Urothelium cell line (cell line): ENCODE data around the gene TEX29.

Experiments
- DNase-seq: peaks from one replicate; pipeline ENCODE4 v3.0.0; 2011; ENCODE audit warnings: low spot score, mixed read lengths
- FAIRE-seq: peaks from 2 replicates; lab custom pipeline; 2011; peaks lifted over from hg19 to GRCh38; lab: Jason Lieb, UNC

Gene TEX29

DNA sequence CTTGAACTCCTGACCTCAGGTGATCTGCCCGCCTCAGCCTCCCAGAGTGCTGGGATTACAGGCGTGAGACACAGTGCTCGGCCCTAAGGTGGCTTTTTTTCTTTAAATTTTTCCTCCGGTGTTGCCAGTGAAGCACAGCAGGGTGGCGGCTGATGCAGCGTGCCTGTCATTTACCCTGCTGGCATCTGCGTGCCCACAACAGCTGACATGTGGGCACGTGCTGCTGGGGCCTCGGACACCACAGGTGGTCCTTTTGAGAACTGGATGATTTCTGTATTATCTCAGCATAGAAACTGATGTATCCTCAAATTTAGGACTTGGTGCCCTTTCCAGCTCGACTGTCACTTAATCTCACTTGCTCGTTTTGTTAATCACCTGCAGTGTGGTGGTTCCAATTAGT lies 31.2 kb upstream of the TEX29 start:
- FAIRE-seq (no peak), DNase-seq (no peak)

DNA sequence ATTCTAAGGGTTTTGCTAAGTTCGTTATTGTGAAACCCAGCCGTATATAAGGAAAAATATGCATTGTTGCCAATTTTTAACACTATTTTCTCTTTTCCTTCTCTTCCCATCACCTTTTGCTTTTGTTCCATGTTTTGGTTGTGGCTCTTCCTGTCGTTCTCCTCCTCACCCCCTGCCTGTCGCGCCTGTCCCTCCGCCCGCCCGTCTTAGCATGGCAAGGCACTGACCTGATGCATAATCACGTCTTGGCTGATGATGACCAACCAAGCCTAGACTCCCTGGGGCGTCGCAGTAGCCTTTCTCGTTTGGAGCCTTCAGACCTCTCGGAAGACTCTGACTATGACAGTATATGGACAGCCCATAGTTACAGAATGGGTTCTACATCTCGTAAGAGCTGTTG lies 28.5 kb upstream of the TEX29 start:
- no peak for FAIRE-seq

DNA sequence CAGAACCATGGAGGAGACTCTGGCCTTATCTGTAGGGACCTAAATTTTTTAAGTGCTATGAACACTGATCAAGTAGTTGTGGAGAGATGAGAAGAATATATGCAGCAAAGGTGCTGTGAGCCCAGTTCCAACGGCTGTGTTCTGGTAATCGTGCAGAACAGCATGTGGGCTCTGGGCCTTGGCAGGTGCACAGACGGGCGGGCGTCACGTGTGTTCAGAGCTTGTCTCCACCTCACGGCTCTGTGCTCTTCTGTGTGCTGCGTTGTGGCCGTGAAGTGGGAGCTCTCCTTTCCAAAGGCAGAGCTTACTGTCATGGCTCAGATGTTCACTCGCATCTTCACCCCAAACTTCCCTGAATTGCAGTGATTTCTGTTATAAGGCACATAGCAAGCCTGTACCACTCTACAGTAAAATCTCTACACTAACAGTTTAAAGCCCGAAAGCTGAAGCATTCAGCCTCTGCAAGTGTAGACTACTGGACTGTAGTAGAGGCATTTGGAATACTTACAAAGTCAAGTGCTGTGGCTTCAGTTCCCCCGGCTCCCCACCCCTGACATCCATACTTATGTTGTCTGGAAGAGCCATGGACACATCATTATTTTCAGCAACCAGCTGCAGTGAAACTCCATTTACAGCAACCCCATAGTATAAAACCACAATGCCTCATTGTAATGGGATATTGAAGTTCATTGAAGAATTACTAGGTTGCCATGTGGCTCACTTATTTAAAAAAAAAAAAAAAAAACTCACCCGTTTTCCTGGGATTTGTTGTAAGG lies 27.5 kb upstream of the TEX29 start:
- FAIRE-seq (no peak), DNase-seq (no peak)

More for the DNA sequence above, 28.5 kb upstream of the TEX29 start:
- DNase-seq = no peak

DNA sequence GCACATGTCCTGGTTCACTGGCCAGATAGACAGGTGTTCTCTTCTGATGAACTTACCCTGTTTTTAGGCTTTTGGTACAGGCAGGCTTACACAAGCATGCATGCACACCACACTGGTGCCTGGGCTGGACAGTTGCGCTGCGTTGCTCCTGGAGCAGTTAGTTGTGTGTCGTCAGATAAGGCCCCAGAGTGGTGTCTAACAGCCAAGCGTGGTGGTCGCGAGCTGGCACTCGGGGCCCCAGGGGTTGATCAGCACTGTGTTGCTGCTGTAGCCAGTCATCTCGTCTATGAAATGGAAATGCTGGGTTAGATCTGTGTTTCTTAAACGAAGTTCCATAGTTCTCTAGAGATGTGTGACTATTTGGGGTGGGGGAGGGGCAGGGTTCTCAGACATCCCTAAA lies 24.6 kb upstream of the TEX29 start:
- DNase-seq (no peak), FAIRE-seq (no peak)

DNA sequence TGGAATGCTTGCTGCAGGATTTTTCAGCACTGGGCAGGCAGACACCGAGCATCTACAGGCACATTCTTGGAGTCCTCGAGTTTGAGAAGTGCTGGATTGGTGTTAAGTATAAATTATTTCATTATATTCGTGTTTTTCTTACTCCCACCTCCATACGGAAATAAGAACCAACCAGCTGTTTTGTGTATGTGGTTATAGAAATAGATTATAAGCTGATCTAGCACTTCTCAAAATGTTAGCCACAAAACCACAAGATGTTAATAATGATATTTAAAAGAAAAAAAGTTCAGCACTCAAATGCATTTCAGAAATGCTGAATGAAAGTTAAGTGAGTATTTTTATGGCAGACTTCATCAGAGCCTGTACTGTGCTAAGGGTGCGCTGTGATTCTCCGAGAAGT lies 24.0 kb upstream of the TEX29 start:
- no peak for DNase-seq
- no peak for FAIRE-seq

DNA sequence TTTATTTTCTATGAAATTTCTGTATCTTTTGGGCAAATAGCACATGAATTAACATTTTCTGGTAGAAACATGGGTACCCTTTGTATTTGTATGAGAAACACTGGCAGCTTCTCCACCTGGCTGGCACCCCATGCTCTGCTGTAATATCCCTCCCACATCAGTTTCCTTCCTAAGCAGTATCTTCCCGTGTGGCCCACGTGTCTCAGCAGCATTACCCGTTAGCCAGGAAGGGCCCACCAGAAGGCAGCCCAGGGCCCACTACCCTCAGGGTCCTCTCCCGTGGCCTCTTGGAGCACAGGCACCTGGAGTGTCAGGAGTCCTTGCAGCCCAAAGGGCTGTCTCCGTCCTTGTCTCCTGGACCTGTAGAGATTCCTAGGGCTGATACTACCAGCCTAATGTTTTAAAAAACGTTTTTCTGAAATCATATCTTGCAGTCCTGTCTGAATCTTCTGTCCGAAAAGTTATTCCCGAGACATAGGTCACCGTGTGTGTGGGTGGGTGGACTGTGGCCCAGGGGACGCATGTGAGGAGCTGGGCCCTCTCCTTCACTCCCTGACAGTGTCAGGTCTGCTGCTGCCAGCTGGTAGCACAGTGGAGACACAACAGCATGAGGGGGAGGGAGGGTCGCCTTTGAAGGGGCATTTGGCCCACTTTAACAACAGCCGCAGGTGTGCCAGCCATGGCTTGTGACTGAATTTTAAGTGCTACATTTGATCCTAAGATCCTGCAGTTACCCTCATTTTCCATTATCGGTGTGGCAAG lies 22.0 kb upstream of the TEX29 start:
- FAIRE-seq = no peak

DNA sequence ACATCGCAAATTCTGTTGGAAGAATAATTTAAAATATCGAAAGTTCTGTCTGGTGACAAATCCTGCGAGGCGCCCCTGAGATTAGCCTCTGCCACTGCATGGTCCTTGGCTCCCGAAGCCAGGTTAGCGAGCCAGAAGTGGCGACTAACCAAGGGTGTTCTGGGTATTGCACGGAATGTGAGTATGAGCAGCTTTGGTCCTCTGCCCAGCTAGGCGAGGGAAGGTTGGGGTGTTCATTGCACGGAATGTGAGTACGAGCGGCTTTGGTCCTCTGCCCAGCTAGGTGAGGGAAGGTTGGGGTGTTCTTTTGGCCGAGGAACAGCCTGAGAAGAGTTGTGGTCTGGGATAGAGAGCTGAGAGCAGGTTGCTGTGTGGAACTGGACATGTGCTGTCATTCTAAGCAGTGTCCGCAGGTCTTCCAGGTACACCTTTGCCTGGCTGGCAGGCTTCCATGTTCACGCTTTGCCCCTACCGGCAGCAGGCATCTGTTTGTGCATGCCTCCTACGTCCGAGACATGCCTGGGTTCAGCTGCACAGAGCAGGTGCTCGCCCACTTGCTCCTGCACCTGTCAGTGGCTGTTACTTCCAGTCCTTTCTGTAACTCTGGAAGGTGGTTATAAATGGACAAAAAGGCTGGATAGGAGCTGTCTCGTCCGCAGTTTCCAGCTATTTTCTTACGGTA lies 18.3 kb upstream of the TEX29 start:
- FAIRE-seq (no peak), DNase-seq (no peak)

More for the DNA sequence above, 22.0 kb upstream of the TEX29 start:
- no peak for DNase-seq

DNA sequence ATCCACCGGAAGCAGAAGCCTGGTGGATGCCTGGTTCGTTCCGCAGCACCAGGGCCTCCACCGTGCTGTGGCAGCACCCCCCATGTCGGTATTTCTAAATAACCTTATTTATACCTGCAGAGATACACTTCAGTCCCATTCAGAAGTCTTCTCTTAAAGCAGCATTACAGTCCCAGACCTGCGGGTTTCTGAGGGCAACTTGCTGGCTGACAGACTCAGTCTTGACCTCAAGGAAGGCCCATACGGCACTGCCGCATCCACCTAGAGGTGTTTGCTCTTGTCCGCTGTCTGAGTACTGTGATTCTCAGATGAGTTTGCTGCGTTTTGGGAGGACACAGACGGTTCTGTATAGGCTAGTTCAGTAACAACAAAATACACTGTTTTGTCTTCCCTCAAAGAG lies 16.9 kb upstream of the TEX29 start:
- no peak for DNase-seq
- no peak for FAIRE-seq

DNA sequence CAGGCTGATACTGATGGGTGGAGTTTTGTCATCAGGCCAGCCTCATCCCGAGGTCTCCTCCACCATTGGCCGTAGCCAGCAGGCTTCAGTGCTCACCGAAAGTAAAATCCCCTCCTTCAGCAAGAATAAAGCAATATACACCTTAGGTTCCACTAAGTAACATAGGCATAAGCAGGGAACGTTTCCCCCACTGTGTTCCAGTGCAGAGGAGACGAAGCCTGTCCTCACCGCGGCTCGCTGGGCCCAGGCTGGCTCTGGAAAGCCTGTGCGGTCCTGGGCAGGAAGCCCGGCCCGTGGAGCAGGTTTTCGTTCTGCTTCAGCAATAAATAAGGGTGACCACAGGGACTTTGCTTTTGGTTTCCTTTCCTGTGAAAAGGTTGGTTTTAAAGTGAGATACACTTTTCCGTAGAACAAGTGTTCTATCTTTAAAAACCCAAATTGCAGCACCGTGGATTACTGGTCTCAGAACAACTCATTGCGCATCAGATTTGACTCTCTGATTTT lies 16.3 kb upstream of the TEX29 start:
- no peak for DNase-seq
- no peak for FAIRE-seq

DNA sequence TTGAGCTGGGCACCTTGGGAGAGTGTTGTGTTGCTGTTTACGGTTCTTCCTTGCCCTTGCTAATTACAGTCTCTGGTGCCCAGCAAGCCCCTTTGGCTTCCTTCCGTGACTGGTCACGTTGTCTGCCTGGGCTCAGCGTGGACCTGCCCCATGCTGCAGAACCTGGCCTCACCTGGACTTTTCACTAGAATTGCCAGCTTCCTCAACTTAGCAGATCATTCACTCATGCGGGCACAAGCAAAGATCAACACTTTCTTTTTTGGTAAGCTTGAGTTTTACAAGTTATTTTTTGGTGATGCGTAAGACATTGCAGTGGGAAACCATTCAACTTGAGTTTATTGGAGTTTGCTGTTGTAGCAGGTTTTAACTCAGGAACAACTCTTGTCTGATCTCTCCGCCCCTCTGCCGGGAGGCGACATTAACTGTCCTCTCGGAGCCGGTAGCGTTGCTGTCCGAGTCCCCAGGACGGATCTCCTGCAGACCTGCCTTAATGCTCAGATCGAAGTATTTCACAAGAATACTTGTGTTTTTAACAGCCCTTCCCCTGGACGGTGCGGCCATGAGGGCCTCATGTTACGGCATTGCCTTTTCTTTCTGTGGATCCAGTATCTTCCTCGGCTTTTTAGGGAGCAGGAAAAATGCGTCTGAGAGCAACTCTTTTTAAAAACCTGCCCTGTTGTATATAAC lies 15.7 kb upstream of the TEX29 start:
- DNase-seq = no peak
- no peak for FAIRE-seq

DNA sequence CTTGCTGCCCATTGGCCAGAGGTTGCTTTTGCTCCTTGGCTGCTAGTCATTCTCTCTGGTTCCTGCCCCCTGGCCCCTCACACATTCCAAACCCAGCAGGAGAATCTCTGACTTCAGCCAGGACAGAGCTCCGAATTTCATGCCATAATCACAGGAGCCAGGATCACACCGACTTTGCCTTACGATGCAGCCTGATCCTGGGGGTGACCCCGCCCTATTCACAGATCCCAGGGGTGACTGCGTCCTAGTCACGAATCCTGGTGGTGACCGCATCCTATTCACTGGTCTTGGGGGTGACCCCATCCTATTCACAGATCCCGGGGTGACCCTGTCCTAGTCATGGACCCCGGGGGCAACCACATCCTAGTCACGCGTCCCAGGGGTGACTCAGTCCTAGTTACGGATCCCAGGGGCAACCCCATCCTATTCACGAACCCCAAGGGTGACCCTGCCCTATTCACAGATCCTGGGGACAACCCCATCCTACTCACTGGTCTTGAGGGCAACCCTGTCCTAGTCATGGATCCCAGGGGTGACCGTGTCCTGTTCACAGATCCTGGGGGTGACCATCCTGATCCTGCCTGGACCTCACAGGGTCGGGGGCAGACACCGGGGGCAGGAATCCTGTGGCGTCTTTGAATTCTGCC lies 7.4 kb upstream of the TEX29 start:
- FAIRE-seq (no peak), DNase-seq (no peak)

DNA sequence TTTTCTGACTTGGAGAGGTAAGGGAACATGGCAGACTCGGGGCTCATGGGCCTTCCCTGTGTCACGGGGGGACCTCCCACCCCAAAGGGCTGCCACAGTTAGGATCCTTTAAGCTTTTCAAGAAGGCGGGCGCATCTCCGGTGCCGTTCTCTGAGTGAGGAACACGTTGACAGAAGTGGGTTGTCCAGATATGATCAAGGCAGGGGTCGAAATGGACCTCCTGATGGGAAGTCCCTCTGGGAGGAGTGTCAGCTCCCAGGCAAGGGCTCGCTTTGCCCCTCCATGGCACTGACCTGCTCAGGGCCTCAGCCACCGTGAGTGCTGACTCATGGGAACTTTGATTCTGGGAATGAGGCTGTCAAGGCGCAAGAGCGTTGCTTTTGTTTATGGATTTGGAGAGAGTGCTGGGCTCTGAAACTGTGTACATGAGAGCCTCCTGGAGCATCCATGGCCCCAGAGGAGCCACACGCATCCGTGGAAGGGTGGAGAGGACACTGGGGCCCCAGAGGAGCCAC lies 6.5 kb upstream of the TEX29 start:
- no peak for FAIRE-seq
- no peak for DNase-seq

DNA sequence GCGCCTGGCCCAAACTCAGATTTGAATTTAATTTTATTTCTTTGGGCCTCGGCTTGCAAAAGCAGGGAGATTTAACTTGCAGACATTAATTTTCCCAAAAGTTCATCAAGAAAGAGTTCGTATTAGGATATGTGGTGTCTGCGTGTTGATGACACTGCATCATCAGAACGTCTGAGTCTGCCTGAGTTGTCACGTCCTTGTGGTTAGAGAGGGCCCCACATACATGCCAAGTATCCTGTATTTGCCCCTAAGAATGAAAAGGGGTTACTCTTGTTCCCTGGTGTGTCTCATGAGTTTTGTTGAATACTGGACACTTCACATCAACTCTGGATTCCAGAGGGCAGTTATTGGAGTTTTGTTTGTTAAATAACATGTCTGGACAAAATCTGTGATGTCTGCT lies 5.6 kb upstream of the TEX29 start:
- no peak for FAIRE-seq
- DNase-seq = no peak

DNA sequence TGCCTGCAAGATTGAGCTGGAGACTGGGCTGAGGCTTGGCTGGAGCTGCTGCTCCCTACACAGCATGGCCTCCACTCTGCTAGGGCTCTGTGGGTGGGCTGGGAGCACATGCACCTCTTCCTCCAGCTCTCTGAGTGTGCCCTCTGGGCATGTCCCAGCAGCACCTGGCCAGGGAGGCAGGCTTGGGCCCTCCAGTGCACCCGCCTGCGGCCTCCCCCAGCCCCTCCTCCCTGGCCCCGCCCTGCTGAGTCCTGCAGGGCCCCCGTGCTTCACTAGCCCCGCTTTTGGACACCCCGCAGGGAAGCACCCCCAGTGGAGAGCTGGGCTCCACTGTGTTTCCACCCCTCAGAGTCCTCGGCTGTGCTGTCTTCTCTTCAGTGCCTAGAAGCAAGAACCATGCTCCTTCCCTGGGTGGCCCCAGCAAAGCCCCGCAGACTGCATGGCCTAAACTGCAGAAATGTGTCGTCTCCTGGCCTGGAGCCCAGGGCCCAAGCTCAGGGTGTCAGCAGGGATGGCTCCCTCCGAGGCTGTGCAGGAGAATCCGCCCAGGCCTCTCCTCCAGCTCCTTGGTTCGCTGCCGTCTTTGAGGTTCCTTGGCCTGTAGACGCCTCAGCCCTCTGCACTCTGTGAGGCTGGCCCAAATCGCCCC lies 5.0 kb upstream of the TEX29 start:
- DNase-seq (no peak), FAIRE-seq (no peak)

DNA sequence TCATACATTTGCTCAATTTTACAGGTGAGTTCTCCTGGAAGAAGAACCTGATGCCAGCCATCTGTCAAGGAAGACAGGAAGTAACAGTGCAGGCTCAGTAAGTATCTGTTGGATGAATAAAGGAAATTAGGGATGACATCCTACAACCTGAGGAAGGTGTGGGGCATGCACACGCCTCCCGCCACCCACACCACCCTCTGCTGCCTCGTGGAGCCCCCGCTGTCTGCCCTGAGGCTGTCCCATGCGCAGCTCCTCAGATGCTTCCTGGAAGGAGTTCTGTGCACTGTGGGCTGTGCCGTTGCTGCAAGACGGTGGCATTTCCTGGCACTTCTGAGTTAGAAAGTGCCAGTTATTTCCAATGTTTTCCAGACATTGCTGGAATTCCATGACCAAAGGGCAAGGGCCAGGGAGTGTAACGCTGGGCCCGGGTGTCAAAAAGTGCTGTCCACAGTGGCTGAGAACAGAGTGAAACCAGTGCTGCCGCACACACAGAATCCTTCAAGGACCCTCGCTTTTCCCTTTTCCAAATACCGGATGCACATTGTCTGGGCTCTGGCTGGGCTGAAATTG lies 4.2 kb upstream of the TEX29 start:
- no peak for DNase-seq
- FAIRE-seq = no peak

DNA sequence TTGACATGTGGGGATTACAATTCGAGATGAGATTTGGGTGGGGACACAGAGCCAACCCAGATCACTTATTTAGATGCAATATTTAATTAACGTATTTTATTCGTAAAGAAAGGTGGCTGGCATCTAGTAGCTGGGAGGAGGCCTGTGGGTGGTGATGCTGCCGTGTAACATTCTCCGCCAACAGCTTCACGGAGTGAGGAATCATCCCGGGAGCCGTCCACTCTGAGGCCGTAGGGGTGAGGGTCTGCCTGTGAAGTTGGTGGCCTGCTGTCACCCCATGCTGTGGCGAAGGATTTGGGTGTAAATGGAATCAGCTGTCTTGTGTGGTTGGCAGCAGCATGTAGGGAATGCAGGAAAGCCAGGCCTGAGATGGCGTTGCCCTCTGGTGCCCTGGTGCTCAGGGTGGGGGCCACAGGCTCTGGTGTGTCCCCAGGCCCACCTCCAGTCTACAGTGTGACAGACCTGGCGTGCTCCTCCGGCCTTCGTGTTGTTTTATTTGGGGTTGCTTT lies 3.3 kb upstream of the TEX29 start:
- DNase-seq = no peak
- no peak for FAIRE-seq

DNA sequence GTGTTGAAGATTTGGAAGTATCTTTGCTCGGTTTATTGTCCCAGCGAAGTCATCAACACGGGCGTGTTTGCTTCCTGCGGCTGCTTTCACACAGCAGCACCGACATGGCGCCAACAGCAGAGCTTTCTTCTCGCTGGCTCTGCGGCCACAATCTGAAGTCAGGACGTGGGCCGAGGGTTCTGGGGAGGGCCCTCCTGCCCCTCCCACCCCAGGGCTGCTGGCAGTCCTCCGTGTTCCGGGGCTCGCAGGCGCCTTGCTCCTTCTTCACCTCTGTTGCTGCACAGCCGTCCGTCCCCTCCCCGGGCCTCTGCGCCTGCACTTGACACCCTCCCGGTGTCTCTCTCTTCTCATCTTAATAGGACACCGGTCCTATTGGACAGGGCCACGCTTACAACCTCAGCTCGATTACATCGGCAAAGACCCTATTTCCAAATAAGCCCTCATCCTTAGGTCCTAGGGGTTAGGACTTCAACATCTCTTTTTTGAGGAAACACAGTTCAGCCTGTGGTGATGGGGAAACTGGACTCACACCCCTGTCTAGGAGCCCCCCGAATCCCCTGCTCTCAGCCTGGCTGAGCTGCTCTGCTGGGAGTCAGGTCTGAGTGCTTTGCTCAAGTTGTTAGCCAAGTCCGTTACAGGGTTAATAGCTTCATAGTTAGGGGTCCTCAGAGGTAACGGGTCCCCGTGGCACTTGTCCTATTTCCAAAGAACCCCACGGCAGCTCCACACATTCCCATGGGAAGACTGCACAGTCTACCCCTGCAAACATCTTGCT lies 2.7 kb upstream of the TEX29 start:
- FAIRE-seq (no peak), DNase-seq (no peak)

DNA sequence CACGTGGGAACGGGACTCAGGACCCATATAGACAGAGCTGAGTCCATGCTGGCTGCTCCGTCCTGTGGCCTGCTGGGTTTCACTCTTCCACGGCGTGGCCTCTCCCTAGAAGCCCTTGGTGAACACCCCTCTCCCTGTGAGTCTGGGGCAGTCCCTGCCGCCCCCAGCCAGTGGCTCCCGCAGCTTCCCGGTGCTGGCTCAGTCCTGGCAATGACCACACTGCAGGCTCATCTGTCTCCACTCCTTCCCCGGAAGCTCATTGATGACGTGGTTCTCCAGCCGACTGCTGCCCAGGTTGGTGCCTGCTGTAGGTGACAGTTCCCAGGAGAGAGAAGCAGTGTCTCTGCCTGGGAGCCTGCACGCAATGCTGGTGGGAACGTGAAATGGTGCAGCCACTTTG lies 2.1 kb upstream of the TEX29 start:
- FAIRE-seq = no peak
- DNase-seq = no peak

DNA sequence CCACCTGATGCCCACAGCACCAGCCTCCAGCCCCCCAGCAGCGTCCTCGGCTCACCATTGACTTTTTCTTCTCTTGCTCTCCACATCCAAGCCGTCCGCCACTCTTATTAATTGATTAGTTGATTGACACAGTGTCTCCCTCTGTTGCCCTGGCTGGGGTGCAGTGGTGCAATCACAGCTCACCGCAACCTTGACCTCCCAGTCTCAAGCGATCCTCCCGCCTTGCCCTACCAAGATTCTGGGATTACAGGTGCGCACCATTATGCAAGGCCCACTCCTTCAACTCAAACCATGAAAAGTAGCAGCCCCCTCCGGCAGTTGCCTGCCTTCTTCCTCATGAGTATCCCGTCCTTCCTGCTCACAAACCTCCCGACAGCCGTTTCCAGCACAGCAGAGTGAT lies 921 bp upstream of the TEX29 start:
- no peak for DNase-seq
- no peak for FAIRE-seq
